Left ventricle myocardium superior (tissue), 1 donor: ENCODE results near the gene KIF1C. TPM values are rescaled to one million over a fixed set of nuclear protein-coding genes. Genes with fewer than 3 reads are reported as not detected.

Source experiments
- ATAC-seq: fragments of 200-7000 bp; cut with Tn5 transposase; one replicate; pipeline ENCODE4 v1.9.1; 2020; ENCODE audit warnings: mild to moderate bottlenecking, moderate library complexity
- DNase-seq: peaks from one replicate; pipeline ENCODE4 v3.0.0-alpha.2; 2020
- intact Hi-C: fragments of 100-400 bp; cut with micrococcal nuclease; formaldehyde crosslinking; loops from one replicate; pipeline ENCODE4 v1.11.0; 2022
- microRNA-seq: library from miRNA; unstranded; fragments of <30 nt; microRNA quantifications from one replicate; pipeline ENCODE4 v1.2.0, GENCODE V29; 2020; ENCODE audit warnings: borderline number of aligned reads
- total RNA-seq: library from RNA; stranded (reverse); fragmentation: NEBNext Ultra II Directional; extraction: Animal tissue kit (Norgen Biotek cat#: 25700); gene quantifications from one replicate; pipeline ENCODE4 v1.2.1, GENCODE V29; 2021
- donor health status: DM: no; HTN: yes; CAD: no; lungs with severe emphysema.

Gene KIF1C
- total RNA-seq, 1 donor from 2014 or later = 747 TPM

- peak; percentile 32 for ATAC-seq
- intact Hi-C loops = no loop called here
These were observed 80.0 kb downstream of the KIF1C start for GRCh38 chr17:5077781-5078105.

More at GRCh38 chr17:5077781-5078105, 80.0 kb downstream of the KIF1C start:
- DNase-seq = no peak

Small RNA genes lying within 50 kb of the gene (microRNA-seq; reads per million reads assigned to microRNA genes)
- gene MIR6864 (not detected), gene MIR6865 (not detected)

Other genes with a start within 250 kb of the KIF1C start
- gene TM4SF5, start 226.1 kb upstream of the KIF1C start, total RNA-seq = not detected
- 0.69 TPM for gene VMO1, start 211.6 kb upstream of the KIF1C start, total RNA-seq
- gene GLTPD2, start 209.0 kb upstream of the KIF1C start, total RNA-seq = not detected
- gene PSMB6, start 201.8 kb upstream of the KIF1C start, total RNA-seq = 199 TPM
- gene PLD2, start 190.8 kb upstream of the KIF1C start, total RNA-seq = 13.3 TPM
- gene MINK1, start 164.6 kb upstream of the KIF1C start, total RNA-seq = 52.2 TPM
- gene C17orf107, start 98.4 kb upstream of the KIF1C start, total RNA-seq = 0.64 TPM
- gene CHRNE, start 94.9 kb upstream of the KIF1C start, total RNA-seq = 0.50 TPM
- not detected for gene GP1BA, start 65.7 kb upstream of the KIF1C start, total RNA-seq
- gene SLC25A11, start 57.9 kb upstream of the KIF1C start, total RNA-seq = 246 TPM
- 104 TPM for gene RNF167, start 57.7 kb upstream of the KIF1C start, total RNA-seq
- gene PFN1, start 49.4 kb upstream of the KIF1C start, total RNA-seq = 193 TPM
- gene ENO3, start 46.8 kb upstream of the KIF1C start, total RNA-seq = 670 TPM
- gene SPAG7, start 30.1 kb upstream of the KIF1C start, total RNA-seq = 151 TPM
- 35.9 TPM for gene CAMTA2, start 10.3 kb upstream of the KIF1C start, total RNA-seq
- gene INCA1, start 428 bp upstream of the KIF1C start, total RNA-seq = 3.2 TPM
- not detected for gene SLC52A1, start 37.5 kb downstream of the KIF1C start, total RNA-seq
- 11.1 TPM for gene ZFP3, start 80.5 kb downstream of the KIF1C start, total RNA-seq
- 2.6 TPM for gene ZNF232, start 113.9 kb downstream of the KIF1C start, total RNA-seq
- 0.15 TPM for gene USP6, start 118.1 kb downstream of the KIF1C start, total RNA-seq
- 7.5 TPM for gene ZNF594, start 193.9 kb downstream of the KIF1C start, total RNA-seq
- 1.2 TPM for gene SCIMP, start 236.9 kb downstream of the KIF1C start, total RNA-seq